ENCODE measurements around the gene ADGRB3.
"Not testable (repeated sequence)": the region's sequence is repeated elsewhere in the genome, so short reads cannot be mapped to it uniquely, and the experiment has no call there.

Gene ADGRB3

DNA sequence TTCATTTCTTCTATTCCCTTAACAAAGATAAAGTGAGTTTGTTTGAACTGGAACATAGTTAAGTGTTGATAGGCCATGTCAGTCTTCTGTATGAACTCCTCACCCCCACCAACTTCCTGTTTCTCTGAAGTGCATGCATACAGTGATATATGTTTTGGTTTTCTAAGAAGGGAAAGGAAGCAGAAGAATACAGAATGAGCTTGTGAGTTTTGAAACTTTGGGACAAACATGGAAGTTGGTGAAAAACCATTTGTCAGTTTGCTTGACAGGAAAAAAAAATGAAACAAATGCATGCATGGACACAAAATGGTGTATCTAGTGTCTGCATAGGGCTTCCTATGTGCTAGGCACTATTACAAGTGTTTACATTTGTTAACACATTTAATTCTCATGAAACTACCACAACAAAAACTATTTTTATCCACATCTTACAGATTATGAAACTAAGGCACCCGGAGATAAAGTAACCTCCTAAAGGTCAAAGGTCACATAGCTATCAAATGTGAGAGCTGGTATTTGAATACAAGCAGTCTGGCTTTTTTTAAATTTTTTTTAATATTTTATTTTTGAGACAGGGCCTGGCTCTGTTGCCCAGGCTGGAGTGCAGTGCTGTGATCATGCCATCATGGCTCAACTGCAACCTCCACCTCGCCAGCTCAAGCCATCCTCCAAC is 105.9 kb downstream of the ADGRB3 start:
- no peak for DNase-seq (ENCODE audit: low read depth)

DNA sequence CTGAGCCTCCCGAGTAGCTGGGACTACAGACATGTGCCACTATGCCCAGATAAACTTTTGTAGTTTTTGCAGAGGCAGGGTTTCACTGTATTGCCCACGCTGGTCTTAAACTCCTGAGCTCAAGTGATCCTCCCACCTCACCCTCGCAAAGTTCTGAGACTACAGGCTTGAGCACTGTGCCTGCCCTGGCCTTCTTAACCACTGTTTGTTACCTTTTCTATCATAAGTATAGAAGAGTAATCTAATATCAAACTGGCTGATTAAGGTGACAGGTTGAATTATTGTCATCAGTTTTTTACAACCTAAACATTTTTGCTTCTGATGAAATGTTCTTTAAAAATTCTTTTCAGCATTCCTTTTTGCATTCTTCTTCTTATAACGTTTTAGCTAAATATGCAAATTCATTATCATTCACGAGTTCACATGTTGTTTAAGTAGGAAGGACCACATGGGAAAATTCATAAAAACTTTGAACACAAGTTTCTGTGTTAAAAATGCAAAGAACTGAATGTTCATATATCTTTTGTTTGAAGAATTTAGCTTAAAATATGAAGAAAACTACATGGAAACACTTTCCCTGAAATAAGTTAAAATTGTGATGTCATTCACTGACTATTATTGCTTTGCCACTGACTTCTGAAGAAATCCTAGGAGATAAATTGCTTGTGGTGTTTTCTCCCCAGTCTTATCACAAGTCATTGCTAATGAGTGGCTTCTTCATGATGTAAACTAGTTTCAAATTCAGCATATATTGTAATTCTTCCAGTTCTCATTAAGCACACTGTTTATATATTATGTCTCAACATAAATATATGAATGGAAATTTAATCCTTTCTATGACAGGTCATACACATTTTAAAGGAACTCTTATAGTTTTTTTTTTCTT is 106.7 kb downstream of the ADGRB3 start:
- no peak for DNase-seq (ENCODE audit: low read depth)

DNA sequence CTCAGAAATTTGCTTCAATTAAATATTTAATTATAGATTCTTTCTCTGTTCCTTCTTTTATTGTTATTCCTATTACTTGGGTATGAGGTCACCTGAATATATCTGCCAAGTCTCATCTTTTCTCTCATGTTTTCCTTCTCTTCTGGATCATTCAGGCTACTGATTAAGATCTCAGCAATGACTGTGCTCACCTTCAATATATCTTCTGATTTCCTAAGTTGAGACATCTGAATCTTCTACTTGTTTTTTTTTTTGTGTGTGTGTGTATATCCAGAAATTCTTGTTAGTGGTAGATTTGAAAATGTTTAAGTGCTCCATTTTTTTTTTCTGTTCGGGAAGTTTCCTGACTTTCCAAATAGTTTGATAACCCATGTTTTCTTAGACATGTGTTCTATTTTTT is 108.0 kb downstream of the ADGRB3 start:
- DNase-seq (ENCODE audit: low read depth), result no peak

DNA sequence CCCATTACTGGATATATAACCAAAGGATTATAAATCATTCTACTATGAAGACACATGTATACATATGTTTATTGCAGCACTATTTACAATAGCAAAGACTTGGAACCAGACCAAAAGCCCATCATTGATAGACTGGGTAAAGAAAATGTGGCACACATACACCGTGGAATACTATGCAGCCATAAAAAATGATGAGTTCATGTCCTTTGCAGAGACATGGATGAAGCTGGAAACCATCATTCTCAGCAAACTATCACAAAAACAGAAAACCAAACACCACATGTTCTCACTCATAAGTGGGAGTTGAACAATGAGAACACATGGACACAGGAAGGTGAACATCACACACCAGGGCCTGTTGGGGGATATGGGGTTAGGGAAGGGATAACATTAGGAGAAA is 109.3 kb downstream of the ADGRB3 start:
- DNase-seq (ENCODE audit: low read depth), result not testable (repeated sequence)

DNA sequence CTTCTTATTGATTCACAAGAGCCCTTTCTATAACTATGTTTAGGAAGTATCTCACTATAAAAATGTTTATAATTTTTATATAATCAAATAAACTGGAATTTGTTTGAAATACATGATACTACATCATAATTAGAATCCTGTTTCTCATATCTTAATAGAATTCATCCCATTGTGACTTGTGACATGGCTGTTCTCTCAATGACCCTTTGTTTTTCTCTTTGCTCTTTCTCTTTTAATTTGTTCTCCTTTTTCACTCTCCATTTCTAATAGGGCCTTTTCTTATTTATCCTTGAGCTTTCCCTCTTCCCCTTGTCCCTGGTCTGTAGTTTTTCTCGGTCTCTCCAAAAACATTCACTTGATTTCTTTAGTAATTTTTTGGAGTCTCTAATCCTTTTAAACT is 111.3 kb downstream of the ADGRB3 start:
- no peak for DNase-seq (ENCODE audit: low read depth)

DNA sequence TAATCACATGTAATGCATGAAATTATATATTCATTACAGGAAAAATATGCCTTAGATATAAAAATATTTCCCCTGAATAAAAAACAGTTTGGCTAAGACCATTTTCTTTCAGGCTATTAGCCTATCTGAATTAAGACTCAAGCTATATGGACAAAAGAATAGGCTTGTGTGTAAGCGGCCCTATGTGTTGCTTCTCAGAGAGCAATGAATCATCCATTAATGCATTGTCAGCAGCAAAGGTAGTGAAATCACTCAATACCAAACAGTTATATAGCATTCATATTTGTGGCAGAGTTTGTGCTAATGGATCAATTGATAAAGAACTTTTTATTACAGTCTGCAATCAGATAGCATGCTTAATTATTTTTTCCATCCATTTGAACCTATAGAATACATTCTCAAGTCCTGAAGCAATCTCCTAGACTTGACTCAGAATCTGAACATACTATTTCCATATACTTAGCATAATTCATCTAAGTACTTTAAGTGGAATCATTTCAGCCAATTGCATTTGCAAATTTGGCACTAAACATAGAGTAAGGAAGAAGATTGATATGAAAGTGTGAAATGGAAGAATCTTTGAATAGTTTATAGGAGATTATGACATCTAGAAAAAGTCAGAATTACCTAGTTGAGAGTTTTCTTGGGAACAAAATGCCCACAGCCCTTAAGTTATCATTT is 112.2 kb downstream of the ADGRB3 start:
- no peak for DNase-seq (ENCODE audit: low read depth)

DNA sequence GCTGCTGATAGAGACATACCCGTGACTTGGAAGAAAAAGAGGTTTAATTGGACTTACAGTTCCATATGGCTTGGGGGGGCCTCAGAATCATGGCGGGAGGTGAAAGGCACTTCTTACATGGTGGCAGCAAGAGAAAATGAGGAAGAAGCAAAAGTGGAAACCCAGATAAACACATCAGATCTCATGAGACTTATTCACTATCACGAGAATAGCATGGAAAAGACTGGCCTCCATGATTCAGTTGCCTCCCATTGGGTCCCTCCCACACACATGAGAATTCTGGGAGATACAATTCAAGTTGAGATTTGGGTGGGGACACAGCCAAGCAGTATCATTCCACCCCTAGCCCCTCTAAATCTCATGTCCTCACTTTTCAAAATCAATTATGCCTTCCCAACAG is 112.8 kb downstream of the ADGRB3 start:
- DNase-seq (ENCODE audit: low read depth), result not testable (repeated sequence)

DNA sequence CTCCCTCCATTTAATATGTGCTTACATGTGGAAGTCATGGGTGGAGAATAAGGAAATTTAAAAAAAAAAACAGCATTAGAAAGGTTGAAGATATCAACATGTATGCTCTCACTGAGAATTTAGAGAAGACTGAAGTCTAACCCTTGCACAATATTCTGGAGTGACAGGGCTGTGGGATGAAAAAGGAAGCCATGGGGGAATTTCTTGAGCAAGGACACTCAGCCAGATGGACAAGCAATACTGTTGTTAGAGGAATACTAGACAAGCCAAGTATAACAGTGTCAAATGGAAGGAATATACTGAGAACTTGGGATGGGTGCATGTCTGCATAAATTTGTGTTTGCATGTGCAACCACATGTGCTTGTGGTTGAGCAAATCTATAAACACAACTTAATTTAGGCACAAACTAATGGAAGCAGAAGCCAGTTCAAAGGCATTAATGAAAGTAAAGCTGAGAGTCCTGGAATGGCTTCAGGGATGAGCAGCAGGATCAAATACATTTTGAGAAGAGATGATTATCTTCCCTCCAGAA is 119.7 kb downstream of the ADGRB3 start:
- no peak for DNase-seq (ENCODE audit: low read depth)

DNA sequence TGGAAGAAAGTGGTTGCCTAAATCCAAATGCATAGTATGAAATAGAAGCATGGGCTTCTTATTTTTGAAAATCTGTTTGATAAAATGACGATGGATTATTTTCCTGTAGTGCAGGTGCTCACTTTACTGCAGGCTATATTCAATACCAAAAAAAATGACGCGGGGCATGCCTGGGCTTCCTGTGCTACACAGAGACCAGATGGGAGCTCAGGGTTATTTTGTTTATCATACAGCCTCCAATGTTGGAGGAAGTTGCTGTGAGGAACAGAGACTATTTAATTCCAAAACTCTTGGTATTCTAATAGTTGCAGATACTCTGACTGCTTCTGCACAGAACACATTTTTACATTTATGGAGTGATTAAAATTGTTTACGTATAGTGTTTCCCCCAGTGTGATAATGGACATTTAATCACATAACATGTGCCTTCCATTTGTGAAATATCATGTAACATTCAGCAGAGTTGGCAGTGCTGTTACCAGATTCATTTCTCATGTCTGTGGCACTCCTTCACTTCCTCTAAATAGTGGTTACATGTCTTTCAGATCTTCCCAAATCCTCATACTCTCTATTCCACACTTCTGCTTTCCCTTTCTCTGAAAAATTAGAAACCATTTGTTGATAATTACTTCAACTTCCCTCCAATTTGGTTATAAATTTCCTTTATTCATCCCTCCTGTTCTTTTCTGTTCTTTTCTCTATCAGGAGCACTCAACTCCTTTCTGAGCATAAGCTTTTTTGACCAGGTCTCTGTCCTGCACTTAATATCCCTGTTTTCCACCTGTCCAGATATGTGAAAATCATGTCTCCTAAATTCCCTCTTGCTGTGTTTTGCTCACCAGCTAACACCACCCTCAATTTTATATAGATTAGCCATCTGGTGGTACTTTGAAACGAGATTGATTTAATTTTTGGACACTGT is 121.6 kb downstream of the ADGRB3 start:
- no peak for DNase-seq (ENCODE audit: low read depth)

DNA sequence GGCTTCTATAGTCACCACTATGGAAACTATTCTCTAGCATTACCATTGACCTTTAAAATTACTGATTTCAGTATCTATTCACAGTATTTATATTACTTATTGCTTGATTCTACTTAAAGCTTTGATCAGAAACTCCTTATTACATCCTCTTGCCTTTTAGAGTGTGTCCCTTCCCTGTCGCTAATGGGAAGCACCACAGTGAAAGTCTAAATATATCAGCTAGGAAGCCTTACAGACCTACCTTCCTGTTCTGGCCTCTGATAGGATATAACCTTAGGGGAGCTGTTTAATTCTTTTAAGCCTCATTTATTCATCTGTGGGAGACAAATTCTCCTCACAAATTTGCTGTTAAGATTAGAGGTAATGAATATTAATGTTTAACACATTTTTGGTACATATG is 122.7 kb downstream of the ADGRB3 start:
- DNase-seq (ENCODE audit: low read depth), result no peak

DNA sequence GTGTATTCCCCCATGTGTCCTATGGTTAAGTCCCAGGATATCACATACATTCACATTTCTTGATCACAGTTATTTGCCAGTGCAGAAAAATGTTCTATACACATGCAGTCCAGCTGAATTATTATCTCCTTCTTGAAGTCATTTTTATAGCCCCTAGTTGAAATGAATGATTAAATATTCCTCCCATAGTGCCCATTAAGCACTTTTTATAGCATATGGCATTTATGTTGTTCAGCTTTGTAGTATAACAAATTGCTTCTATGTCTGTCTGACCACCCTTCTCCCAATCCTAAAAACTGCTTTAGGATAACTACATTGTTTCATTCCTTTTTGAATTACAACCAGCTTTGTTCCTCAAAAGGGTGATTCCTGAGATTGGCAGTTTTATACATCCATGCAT is 123.5 kb downstream of the ADGRB3 start:
- no peak for DNase-seq (ENCODE audit: low read depth)

DNA sequence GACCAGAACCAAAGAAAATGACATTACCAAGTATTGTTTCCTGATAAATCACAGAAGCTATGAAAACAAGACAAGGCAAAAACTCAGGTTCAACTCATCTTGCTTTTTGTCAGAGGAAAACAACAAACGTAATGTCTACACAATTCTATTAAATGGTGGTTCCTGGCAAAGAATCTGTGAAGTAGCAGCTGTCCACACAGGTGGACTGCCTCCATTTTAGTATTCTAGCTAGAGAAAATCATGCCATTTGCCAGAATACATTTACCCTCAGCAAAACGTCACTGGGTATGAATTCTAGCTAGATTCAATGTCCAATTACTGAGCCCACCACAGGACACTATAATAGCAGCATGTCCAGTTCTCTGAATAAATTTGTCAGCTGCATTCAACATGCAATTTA is 125.4 kb downstream of the ADGRB3 start:
- no peak for DNase-seq (ENCODE audit: low read depth)

DNA sequence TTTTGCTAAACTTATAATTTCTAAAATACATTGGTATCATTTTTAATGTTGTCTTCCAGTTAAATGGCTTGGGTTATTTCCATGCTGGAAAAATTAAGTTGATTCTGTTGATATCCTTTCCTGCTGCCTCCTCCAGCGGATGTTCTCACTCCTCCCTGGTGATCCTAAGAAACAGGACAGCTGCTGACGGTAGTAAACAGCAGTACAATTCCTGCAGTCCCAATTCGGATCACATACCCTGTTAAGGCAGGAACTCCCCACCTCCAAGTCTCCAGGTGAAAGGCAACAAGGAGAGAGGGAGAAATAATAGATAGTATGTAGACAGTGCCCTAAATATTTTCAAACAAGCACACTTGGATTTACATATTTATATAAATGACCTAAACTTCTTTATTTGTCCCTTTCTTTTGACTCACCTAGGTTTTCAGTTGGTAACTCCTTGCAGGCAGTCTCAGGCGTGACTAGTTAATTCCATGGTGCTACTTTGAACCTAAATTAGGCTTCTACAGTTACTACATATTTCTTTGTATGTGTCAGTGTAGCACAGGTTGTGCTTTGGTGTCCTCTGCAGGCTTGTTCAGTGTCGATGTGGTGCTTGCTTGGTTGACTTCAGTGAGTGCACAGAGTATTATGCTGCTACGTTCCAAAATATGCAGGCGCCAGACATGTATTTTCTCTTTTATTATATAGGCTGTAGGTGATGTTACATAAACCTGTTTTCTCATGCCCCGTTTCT is 126.0 kb downstream of the ADGRB3 start:
- no peak for DNase-seq (ENCODE audit: low read depth)

DNA sequence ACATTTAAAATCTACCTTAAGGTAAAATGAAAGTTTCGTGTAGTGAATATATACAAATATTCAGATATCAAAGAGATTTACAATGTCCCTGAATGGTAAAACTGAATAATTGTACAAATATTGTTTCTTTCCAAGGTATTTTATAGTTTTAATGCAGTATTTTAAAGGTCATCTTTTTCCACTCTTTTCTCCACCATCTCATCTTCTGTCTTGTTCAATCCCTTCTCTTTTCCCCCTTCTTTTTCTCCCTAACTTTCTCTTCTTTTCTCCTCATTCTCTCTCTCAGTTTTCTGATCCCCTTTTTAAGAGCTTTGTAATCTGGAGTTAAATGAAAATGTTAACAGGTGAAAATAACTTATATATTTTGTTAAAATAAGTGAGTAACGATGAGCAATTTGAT is 126.9 kb downstream of the ADGRB3 start:
- DNase-seq (ENCODE audit: low read depth), result no peak

DNA sequence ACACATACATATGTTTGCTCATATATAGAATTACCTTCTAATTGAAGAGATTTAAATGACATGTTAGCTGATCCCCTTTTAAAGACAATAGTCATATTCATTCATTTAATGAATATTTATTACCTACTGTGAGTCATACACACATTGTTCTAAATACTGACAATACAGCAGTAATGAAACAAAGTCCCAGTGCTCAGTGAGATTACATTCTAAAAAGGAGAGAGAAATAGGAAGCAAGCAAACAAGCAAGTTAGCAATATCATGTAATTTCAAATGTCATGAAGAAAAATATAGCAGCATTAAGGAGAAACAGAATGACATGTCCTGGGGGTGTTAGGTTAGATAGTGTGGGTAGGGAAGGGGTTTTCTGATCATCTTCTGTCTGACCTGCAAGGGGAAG is 136.3 kb downstream of the ADGRB3 start:
- no peak for DNase-seq (ENCODE audit: low read depth)

DNA sequence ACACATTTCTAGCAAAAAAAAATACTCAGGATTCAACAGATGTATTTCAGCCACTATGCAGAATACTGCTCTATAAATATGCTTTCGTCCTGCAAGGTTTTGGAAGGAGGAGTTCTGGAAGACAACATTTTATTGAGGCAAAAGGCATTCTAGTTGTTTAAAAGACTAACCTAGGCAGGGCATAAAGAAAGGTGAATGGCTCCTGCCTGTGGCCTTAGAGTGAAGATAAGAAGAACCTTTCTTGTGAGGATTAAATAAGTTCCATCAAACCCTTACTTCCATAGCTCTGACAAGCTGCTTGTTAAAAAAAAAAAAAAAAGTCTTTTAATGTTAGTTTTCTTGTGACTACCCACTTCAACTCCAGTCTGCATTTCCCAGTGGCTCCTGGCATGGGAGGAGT is 139.8 kb downstream of the ADGRB3 start:
- DNase-seq (ENCODE audit: low read depth), result no peak

DNA sequence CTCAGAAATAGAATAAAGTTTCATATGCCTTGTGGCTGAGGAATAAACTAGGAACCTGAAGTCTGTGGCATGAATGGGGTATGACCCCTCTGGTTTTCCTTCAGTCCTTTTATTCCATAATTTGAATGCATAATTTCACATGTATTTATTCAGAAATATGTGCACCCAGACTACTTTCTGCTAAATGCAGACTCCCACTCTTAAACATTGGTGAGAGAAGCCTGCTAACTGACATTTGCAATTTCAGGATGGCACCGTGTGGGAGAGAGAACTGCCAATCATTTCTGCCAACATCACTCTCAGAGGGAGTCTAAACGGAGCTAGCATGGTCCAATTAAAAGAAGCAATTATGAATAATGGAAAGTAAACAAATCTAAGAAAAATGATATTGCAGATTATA is 141.3 kb downstream of the ADGRB3 start:
- DNase-seq (ENCODE audit: low read depth), result no peak

DNA sequence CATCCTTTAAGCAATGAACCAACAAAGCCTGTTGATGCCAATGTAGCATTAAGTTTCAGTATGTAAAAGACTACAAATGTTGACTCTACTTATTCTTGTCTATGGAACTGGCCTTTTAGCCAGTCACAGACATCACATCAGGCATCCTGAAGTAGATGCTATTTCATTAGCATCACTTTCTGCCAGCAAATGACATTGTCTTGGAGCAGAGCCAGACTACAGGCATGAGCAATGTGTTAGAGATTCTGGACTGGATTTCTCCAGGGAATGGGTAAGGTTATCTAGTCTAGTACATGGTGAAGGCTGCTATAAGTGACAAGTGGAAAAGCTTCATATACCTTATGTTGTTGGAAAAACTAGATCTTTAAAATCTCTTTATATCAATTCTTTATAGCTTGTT is 142.9 kb downstream of the ADGRB3 start:
- peak; percentile 47 for DNase-seq (ENCODE audit: low read depth)

DNA sequence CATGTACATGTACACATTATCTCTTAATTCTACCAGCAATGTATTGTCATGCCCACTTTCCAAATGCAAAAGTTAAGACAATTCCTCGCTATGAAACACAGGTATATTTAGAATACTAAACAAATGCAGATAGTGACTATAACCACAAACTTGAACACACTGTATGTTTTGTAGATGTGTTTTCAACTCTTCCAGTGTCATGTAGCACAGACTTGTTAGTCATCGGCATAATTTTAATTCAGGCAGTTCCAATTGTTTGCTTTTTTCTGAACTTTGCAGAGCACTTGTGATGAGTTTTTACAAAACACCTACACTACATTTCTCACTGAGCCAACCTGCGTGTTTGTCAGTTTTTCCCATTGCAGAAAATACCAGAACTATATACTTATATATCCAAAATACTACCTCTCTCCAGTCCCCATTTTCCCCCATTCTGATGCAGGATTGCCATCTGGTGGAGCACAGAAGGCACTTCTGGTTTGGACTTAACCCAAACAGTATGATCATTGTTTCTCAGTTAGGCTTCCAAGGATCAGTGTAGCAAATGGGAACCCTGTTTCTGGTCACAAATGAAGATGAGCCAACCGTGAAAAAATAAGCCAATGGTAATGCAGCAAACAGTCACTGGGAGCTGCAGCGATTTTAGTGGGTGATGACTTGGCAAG is 143.4 kb downstream of the ADGRB3 start:
- peak; percentile 28 for DNase-seq (ENCODE audit: low read depth)

DNA sequence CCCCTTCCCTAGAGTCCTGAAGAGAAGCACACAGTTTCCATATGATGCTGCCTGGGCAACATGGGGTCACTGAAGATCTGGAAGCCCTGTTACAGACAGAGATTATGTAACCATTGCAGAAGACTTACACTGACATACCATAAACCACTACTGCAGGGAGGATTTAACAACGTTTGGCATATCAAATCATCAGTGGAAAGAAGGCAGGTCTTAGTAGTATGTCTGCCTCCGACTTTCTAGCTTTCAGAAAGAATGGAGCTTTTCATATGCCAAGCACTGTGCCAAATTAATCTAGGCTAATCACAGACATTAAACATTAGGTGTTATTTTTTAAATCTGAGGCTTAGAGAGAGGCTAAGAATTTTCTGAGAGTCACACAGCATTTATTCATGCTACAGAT is 144.3 kb downstream of the ADGRB3 start:
- DNase-seq (ENCODE audit: low read depth), result no peak
